ENCODE results near the gene OGDH.

Gene OGDH

DNA sequence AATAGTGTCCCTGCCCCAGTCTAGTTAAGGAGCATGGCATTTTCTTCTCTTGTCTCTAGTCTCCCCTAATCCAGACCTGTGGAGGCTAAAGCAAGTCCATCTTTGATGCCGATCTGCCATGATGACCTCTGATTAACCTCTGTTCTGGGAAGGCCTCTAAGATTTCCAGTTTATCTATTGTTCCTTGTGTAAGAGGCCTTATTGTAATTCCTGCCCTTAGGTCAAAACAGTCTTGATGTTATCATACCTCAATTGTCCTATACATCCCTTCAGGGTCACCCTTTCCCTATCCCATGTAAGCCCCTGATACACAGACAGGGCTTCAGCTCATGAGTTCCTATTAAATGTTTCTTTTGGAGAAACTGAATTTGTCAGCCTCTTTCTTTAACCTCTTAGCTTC lies 137.3 kb downstream of the OGDH start:
- DNase-seq = no peak

DNA sequence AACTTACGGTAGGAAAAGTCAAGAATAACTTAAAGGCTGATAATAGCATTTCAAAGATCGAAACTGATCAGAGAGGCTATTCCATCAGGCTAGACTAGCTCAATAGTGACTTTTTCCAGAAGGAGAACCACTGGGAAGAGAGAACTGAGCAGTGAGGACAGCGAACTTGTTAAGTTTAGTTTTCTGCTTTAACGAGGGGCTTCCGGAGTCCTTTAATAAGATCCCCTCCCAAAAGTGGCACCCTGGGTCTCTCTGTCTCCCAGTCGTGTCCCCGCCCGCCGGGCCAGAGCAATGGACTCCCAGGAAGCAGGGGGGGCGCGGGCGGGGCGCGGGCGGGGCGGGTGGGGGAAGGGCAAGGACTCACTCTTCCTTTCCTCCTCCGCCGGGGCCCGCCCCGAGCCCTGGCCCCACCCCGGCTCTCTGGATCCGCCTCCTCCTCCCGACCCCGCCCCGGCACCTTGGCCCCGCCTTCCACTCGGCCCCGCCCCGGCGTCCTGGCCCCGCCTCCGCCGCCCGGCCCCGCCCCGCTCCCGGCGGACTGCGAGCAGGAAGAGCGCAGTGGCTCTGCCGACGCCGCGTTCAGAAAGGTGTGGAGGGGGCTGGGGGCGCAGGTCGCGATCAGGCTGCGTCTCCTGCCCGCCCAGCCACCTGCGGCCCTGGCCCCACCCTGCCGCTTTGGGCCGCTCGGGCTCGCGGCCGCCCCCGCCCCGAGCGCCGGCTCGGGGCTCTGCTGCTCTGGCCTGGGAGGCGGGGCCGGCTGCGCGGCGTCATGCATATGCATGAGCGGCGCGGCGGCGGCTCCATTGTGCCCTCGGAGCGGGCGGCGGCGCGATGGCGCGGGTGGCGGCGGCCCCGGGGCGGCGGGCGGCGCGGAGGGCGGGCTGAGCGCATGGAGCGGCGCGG lies 141.9 kb downstream of the OGDH start, which contains the start of gene ZMIZ2:
TSS of gene ZMIZ2 (plus strand) at position 803 of the 903 bp plus-strand sequence. CDS start 7,403 bp downstream, outside the sequence.
- peak; percentile 90 for DNase-seq

DNA sequence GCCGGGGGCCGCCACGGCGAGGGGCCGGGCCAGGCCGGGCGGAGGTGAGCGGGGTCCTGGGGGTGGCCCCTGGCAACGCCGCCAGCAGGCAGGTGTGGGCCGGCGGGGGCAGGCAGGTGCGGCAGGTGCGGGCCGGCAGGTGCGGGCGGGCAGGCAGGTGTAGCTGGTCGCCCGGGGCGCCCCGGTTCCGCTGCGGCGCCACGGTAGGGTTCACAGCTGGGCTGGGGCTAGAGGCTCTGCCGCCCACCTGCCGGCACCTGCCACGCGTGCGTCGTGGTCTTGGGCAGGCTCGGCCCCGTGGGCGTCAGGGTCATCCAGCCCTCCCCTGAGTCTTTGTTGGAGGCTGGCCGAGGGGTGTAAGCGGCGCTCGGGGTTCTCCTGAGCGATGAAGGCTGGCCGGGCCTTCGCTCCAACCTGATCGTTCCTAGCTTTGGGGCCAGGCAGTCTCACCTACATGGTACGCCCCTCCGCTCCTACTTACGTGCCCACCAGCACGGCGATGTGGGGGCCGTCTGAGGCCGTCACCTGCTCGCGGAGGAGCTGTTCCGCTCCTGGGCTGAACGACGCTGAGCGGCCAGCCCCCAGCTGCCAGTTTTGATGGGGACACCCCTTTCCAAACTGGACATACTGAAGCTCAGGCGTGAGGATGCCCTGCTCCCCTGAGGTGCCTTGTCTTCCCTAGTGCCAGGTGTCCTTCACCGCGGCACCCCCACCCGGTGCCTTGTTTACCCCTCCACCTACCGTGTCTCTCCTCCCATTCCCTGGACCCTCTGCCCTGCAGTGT lies 142.7 kb downstream of the OGDH start:
- no peak for DNase-seq

DNA sequence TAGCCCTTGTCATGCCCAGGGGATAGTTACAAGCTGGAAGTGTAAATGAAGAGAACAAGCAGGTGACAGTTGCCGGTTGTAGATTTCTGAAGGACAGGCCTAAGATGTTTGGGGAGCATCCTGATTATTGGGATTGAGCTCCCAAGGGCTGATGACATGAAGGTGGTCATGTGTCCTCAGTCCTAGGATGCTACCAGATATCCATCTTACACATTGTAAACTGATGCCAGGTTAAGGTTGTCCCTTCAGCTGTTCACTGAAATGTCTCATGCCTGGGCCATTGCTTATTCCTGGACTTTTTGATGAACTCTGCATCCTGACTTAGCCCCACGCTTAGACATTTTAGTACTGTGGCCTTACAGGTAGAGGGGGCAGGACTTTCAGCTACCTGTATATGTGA lies 143.6 kb downstream of the OGDH start:
- DNase-seq = no peak

DNA sequence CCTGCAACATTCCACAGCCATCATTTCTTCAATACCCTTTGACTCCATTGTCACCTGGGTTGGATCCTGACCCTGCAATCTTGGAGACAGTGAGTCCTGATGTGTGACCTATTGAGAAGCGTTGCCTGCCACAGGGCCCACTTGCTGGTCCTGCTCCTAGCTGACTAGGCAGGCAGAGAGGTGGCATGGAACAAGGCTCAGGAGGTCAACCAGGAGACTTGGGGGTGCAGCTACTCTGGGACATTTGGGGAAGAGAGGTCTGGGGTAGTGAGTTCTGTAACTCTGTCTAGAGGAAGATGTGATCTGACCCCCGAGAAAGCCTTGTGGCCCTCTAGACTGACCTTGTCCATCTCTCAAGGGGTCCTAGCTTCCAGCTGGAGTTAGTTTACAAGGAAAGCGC lies 144.0 kb downstream of the OGDH start:
- no peak for DNase-seq

DNA sequence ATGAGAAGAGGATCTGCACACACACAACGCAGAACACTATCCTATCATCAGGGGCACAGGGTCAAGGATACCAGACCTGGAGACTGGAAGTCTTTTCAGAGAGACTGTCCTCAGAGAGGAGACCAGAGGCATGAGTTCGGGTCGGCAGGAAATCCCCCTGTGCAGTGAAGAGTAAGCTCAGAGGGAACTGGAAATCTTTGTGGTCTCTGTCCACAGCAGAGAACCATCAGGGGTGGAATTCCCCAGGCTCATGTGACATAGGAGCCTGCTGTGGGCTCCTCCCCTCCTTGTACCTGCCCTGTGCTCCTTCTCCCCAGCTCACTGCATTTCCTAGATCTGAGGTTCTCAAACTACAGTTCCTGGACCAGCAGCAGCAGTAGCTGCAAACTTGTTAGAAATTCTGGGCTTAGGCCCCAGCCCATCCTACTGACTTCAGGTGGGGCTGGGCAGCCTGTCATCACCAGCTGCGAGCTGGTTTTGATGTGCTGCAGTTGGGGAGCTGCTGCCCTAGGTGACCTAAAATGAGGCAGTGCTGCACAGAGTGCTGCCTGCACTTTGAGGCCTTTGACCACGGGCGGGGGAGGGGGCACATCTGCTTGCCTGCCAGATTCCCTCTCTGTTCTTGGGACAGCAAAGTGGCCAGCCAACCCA lies 144.6 kb downstream of the OGDH start:
- DNase-seq = peak; percentile 30

DNA sequence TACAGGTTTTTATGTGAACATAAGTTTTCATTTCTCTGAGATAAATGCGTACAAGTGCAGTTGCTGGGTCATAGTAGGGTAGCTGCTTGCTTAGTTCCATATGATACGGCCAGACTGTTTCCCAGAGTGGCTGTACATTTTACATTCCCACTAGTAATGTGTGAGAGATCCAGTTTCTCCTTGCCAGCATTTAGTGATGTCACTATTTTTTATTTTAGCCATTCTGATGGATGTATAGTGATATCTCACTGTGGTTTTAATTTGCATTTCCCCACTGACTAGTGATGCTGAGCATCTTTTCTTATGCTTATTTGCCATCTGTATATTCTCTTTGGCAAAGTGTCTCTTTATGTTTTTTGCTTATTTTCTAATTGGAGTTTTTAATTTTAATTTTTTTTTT lies 146.4 kb downstream of the OGDH start:
- DNase-seq = no peak

DNA sequence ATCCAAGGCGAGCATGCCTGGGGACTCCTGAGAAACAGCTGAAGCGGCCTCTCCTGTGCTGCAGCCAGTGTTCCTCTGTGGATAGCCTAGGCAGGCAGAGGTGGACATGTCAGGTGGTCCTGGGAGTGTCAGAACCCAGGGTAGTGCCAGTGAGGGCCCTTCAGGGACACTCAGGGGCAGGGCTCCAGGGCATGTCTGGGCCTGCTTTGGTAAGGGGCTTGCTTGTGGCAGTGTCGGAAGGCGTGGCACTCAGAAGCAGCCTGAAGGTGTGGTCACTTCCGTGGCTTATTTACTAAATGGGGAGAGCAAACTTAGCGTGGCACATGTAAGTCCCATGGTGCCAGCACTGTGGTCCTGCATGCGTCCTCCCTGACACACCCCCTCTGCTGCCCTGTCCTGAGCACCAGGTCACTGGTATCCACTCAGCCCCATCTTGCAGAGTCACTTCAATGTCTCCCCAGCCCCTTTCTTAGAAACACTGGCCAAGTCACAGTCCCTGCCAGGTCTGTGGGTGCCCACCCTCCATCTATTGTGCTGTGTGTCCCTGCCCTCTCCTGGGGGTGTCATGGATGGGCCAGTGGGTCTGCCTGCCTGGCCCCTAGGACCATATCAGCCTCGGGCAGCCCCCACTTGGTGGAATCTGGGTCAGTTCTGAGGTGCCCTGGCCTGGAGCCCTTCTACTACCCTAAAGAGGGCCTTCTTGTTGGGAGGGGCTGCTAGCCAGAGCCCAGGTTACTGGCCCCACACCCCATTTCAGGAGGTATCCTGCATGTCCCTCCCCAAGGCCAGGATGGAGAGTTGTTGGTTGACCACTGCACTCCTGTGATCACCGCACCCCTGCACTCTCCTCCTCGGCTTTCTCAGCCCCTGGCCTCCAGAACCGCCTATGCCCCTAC lies 148.6 kb downstream of the OGDH start:
- no peak for DNase-seq

DNA sequence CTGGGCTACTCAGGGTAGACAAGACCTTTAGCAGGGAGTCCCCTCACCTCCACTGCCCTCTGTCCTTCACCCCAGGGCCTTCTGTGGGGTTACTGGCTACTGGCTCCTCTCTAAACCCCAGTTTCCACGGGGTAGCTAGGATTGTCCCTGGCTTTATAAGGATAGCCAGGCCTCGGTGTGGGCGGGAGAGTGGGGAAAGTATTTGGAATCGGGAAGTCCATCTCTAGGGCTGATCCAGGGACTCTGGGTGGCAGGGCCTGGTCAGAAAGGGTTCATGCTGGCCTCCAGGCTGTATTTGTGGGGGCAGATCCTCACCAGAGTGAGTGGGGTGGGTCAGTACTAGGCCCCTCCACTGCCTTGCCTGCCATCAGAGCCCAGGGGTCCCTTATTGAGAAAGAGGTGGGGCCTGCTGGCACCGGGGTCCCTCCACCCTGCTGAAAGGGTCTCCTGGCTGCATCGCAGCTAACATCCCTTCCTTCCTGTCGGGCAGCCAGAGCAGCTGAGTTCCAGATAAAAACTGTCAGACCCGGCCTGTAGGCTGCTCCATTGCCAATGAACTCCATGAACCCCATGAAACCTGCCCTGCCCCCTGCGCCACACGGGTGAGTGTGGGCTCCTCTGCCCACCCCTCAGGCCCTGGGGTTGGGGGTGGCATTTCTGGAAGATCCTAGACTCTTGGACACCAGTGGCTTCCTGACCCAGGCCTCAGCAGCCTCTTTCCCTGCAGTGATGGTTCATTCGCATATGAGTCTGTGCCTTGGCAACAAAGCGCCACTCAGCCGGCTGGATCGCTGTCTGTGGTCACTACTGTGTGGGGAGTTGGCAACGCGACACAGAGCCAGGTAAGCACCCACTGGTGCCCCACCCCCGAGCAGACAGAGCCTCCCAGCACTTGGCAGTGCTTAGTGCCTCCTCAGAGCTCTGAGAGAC lies 149.5 kb downstream of the OGDH start:
- no peak for DNase-seq

DNA sequence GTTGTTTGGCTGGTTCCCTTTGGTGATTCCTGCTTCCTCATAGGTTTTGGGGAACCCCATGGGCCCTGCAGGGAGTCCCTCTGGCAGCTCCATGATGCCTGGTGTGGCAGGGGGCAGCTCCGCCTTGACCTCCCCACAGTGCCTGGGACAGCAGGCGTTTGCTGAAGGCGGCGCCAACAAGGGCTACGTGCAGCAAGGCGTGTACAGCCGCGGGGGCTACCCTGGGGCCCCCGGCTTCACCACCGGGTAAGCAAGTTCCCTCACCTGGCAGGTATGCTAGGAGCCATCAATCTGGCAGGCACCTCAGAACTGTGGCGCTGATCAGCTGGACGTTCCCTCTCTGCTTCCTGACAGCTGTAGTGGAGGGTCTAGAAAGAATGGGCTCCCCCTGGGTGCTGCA lies 150.5 kb downstream of the OGDH start:
- DNase-seq = no peak

DNA sequence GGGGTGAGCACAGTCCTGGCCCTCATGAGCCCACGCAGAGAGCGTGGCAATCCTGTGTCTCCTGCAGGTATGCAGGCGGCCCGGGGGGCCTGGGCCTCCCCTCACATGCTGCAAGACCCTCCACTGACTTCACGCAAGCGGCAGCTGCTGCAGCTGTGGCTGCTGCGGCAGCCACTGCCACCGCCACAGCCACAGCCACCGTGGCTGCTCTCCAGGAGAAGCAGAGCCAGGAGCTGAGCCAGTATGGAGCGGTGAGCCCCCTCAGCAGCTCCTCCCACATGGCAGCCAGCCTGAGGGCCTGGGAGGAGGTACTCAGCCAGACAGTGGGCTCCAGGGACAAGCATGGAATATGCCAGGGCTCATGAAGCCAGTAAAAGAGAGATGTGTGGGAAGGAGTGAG lies 150.9 kb downstream of the OGDH start:
- no peak for DNase-seq

DNA sequence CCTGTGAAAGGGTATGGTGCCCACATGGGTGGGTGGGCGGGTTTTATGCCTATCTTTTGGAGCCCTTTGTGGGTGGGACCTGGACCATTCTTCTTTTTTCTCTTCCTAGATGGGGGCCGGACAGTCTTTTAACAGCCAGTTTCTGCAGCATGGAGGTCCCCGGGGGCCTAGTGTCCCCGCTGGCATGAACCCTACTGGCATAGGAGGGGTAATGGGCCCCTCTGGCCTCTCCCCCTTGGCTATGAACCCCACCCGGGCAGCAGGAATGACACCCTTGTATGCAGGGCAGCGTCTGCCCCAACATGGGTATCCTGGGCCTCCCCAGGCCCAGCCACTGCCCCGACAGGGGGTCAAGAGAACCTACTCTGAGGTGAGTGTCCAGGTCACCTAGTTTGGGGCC lies 151.3 kb downstream of the OGDH start:
- DNase-seq = no peak

All from activated CD4-positive, alpha-beta T cell treated with anti-CD3 and anti-CD28 coated beads for 1 hour (primary cell).